Activated T-cell treated with anti-CD3 and anti-CD28 coated beads for 24 hours (primary cell): ENCODE measurements around the gene TIGD2.

Experiments used
- DNase-seq: peaks from one replicate; pipeline ENCODE4 v3.0.0-alpha.2; 2020; ENCODE audit warnings: low read depth

The TIGD2 gene

GRCh38 chr4:89162987-89163386 is 51.7 kb downstream of the TIGD2 start:
- DNase-seq: no peak

- DNase-seq: no peak
These were observed 53.1 kb downstream of the TIGD2 start for GRCh38 chr4:89164400-89164799.
